NCI-H345 treated with DMSO at 0.1 percent for 48 hours (cell line): ENCODE data around the gene GLP1R.
"Not testable (repeated sequence)": the region's sequence is repeated elsewhere in the genome, so short reads cannot be mapped to it uniquely, and the experiment has no call there.

Experiments
- DNase-seq: peaks from one replicate; lab custom pipeline; 2025; ENCODE audit not compliant: unreplicated experiment; lab: John Stamatoyannopoulos, UW

The GLP1R gene

GRCh38 chr6:39118921-39119320 lies 70.3 kb downstream of the GLP1R start:
- no peak for DNase-seq

- no peak for DNase-seq
Observed at GRCh38 chr6:39124114-39124513, 75.5 kb downstream of the GLP1R start.

GRCh38 chr6:39128106-39128505 lies 79.5 kb downstream of the GLP1R start:
- DNase-seq = no peak

- DNase-seq = no peak
Observed at GRCh38 chr6:39128832-39129231, 80.3 kb downstream of the GLP1R start.

- no peak for DNase-seq
Observed at GRCh38 chr6:39130691-39131090, 82.1 kb downstream of the GLP1R start.

- not testable (repeated sequence) for DNase-seq
Observed at GRCh38 chr6:39134761-39135160, 86.2 kb downstream of the GLP1R start.

GRCh38 chr6:39136207-39136606 lies 87.6 kb downstream of the GLP1R start:
- DNase-seq = not testable (repeated sequence)

- DNase-seq = no peak
Observed at GRCh38 chr6:39137245-39137644, 88.7 kb downstream of the GLP1R start.
